ENCODE measurements around the gene ADH1A. TPM values are rescaled to one million over a fixed set of nuclear protein-coding genes. Genes with fewer than 3 reads are reported as not detected.

ADH1A gene
- total and polyA plus RNA-seq, 2 of the 13 experiments (the other 11 are each of a cell fraction or from before 2014, with no cell fraction given) = 0.13 TPM; not detected in 1

DNA sequence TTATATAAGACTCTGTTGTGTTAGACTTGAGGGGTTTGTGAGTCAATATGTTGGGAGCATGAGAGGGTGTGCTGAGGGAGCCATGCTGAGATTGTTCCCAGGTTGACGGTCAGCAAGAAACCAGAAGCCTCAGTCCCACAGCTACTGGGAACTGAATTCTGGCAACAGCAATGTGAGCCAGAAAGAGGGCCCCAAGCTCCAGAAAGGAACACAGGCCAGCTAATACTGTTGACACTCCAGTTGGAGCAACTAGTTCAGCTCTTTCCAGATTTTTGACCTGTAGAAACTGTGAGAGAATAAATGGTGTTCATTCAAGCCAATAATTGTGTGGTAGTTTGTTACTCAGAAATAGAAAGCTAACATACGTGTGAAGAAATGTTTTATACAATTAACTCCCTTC is 17.1 kb downstream of the ADH1A start:
- Histone ChIP-seq H3K4me2 (ENCODE audit: low read depth, low read length) (no peak overlapping the region), H3K36me3 (replicated peaks in 1 of 2; ENCODE audit: control insufficient read depth in 1 of 2, insufficient read depth in 2 of 2, low read length in 2 of 2) (no peaks in the 10 kb centered on the region), H2AFZ (ENCODE audit: low read length) (no peak overlapping the region), H3K27ac (ENCODE audit: extremely low read length, insufficient read depth, low read length) (no peak overlapping the region), H4K20me1 (ENCODE audit: insufficient read depth, low read length) (no peaks in the 10 kb centered on the region), H3K9me3 (ENCODE audit: low read length) (no peaks in the 10 kb centered on the region), H3K4me3 (replicated peaks in 1 of 3; ENCODE audit: insufficient read depth in 1 of 3, low read depth in 2 of 3, low read length in 3 of 3) (no peak overlapping the region), H3K27me3 (ENCODE audit: control insufficient read depth in 1 of 2, insufficient read depth in 2 of 2, low read length in 2 of 2) (no peaks in the 10 kb centered on the region), H3K79me2 (ENCODE audit: insufficient read depth, low read length) (no peaks in the 10 kb centered on the region), H3K4me1 (ENCODE audit: insufficient read depth, low read length) (no peaks in the 10 kb centered on the region), H3K9ac (ENCODE audit: insufficient read depth, low read depth, low read length) (no peak overlapping the region)
- no TSS peak for BruUV-seq (replicated peaks)
- ATAC-seq = no peak
- intact Hi-C loops (cut with micrococcal nuclease; ENCODE audit: unreplicated experiment) (no loop called here), in situ Hi-C loops (cut with HindIII; ENCODE audit: extremely low pct_ligation_motif_present, low pct_unique_long_range_greater_than_20kb) (no loop called here)
- TF ChIP-seq, protein P1, sequence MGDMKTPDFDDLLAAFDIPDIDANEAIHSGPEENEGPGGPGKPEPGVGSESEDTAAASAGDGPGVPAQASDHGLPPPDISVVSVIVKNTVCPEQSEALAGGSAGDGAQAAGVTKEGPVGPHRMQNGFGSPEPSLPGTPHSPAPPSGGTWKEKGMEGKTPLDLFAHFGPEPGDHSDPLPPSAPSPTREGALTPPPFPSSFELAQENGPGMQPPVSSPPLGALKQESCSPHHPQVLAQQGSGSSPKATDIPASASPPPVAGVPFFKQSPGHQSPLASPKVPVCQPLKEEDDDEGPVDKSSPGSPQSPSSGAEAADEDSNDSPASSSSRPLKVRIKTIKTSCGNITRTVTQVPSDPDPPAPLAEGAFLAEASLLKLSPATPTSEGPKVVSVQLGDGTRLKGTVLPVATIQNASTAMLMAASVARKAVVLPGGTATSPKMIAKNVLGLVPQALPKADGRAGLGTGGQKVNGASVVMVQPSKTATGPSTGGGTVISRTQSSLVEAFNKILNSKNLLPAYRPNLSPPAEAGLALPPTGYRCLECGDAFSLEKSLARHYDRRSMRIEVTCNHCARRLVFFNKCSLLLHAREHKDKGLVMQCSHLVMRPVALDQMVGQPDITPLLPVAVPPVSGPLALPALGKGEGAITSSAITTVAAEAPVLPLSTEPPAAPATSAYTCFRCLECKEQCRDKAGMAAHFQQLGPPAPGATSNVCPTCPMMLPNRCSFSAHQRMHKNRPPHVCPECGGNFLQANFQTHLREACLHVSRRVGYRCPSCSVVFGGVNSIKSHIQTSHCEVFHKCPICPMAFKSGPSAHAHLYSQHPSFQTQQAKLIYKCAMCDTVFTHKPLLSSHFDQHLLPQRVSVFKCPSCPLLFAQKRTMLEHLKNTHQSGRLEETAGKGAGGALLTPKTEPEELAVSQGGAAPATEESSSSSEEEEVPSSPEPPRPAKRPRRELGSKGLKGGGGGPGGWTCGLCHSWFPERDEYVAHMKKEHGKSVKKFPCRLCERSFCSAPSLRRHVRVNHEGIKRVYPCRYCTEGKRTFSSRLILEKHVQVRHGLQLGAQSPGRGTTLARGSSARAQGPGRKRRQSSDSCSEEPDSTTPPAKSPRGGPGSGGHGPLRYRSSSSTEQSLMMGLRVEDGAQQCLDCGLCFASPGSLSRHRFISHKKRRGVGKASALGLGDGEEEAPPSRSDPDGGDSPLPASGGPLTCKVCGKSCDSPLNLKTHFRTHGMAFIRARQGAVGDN (CRISPR knock-in tag; IDR thresholded peaks at IDR 0.05) = no peak
- no peak for TF ChIP-seq HNRNPL (IDR thresholded peaks at IDR 0.05; ENCODE audit: low read depth, low read length)
- no peak for TF ChIP-seq HOXA9 (CRISPR knock-in tag; IDR thresholded peaks at IDR 0.05; ENCODE audit: borderline replicate concordance)
- TF ChIP-seq, protein P2, sequence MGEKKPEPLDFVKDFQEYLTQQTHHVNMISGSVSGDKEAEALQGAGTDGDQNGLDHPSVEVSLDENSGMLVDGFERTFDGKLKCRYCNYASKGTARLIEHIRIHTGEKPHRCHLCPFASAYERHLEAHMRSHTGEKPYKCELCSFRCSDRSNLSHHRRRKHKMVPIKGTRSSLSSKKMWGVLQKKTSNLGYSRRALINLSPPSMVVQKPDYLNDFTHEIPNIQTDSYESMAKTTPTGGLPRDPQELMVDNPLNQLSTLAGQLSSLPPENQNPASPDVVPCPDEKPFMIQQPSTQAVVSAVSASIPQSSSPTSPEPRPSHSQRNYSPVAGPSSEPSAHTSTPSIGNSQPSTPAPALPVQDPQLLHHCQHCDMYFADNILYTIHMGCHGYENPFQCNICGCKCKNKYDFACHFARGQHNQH (CRISPR knock-in tag; IDR thresholded peaks at IDR 0.05) = no peak
- no peak for TF ChIP-seq PRDM10 (CRISPR knock-in tag; IDR thresholded peaks at IDR 0.05; ENCODE audit: low read depth)
- TF ChIP-seq, protein P3, sequence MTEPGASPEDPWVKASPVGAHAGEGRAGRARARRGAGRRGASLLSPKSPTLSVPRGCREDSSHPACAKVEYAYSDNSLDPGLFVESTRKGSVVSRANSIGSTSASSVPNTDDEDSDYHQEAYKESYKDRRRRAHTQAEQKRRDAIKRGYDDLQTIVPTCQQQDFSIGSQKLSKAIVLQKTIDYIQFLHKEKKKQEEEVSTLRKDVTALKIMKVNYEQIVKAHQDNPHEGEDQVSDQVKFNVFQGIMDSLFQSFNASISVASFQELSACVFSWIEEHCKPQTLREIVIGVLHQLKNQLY (CRISPR knock-in tag; IDR thresholded peaks at IDR 0.05) = no peak
- TF ChIP-seq TFAP4 (IDR thresholded peaks at IDR 0.05; ENCODE audit: borderline replicate concordance, low read depth) = no peak
- no peak for TF ChIP-seq KDM5B (CRISPR knock-in tag; IDR thresholded peaks at IDR 0.05; ENCODE audit: borderline replicate concordance)
- ChIA-PET POLR2A (no interaction called here), CTCF (ENCODE audit: low intra/inter-chr PET ratio, low total read pairs) (no interaction called here)
- WGBS (ENCODE audit: low lambda C conversion rate) = 59% methylated on average over 2 of the region's 2 CpGs
- FAIRE-seq = no peak
- no peak for DNase-seq (ENCODE audit: low spot score)

Data from HepG2 (cell line).